Activated CD4-positive, CD25-positive, alpha-beta regulatory T cell treated with anti-CD3 and anti-CD28 coated beads, Interleukin-2, amount 50 U/mL, for 72 hours (primary cell): Measurements from ENCODE around the gene PRAMEF27.
"Not testable (repeated sequence)": the region's sequence is repeated elsewhere in the genome, so short reads cannot be mapped to it uniquely, and the experiment has no call there.

Source experiments
- DNase-seq: peaks from one replicate; pipeline ENCODE4 v3.0.0; 2021

The PRAMEF27 gene

DNA sequence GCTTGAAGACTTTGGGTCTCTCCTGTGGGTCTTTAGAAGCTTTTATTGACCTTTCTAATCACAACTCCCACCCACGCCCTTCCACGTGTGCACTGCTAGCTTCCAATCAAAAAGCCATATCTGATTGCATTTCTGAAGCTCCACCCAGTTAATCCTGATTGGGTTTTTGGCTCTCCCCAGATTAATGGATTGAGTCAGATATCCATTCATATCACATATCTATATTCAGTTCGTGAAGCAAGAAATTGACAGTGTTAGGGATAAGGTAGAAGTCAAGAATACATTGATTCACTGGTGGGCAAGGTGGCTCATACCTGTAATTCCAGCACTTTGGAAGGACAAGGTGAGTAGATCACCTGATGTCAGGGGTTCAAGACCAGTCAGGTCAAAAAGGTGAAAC is at the start of gene PRAMEF27:
Gene PRAMEF27, minus strand, starts transcription at position 101 of the 400 bp plus-strand sequence. CDS start 2,916 bp downstream, outside the sequence.
- DNase-seq = not testable (repeated sequence)

- DNase-seq = not testable (repeated sequence)
Measured at GRCh38 chr1:13070474-13070873, 14.1 kb upstream of the PRAMEF27 start, which contains the start of gene PRAMEF25. TSS of gene PRAMEF25 (plus strand) at chr1:13070774. CDS start at chr1:13073694, 2,920 bp downstream.

GRCh38 chr1:13019846-13020245 is 36.5 kb downstream of the PRAMEF27 start:
- not testable (repeated sequence) for DNase-seq

DNA sequence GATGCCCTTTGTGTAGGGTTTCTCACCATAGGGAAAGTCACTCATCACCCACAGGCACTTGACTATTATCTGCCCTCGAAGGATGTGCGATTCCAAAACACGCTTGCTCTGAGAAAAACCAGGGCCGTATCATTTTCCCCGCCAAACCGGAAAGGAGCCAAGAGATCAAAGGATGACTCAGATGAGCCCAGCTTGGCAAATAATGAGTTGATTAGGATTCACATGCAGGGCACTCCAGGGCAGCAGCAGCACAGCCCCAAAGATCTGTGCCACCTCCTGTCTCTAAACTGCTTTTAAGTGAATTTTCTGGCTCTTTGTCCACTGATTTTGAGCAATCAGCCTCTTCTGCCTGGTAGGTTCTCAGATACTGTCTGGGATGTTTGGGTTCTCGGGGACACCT is 44.4 kb downstream of the PRAMEF27 start:
- not testable (repeated sequence) for DNase-seq

GRCh38 chr1:13009348-13009747 is 47.0 kb downstream of the PRAMEF27 start:
- DNase-seq = not testable (repeated sequence)

- DNase-seq = not testable (repeated sequence)
Measured at GRCh38 chr1:13005732-13006131, 50.6 kb downstream of the PRAMEF27 start.
